PC-3 (cell line): ENCODE measurements around the gene ZNF638.

Source experiments
- EZH2phosphoT487 ChIP-seq: fragments of 300-600 bp; sonication (generic); IDR thresholded peaks from 2 replicates; pipeline ENCODE4 v1.6.1; 2018; ENCODE audit warnings: mild to moderate bottlenecking, antibody characterized with exemption, low read length, borderline replicate concordance
- TF ChIP-seq, protein P1 (sequence below): fragments of 300-600 bp; sonication (generic); conservative IDR thresholded peaks from 2 replicates; pipeline ENCODE4 v1.5.1; 2017; ENCODE audit warnings: antibody characterized with exemption, low read depth, mild to moderate bottlenecking, low read length

DNA sequence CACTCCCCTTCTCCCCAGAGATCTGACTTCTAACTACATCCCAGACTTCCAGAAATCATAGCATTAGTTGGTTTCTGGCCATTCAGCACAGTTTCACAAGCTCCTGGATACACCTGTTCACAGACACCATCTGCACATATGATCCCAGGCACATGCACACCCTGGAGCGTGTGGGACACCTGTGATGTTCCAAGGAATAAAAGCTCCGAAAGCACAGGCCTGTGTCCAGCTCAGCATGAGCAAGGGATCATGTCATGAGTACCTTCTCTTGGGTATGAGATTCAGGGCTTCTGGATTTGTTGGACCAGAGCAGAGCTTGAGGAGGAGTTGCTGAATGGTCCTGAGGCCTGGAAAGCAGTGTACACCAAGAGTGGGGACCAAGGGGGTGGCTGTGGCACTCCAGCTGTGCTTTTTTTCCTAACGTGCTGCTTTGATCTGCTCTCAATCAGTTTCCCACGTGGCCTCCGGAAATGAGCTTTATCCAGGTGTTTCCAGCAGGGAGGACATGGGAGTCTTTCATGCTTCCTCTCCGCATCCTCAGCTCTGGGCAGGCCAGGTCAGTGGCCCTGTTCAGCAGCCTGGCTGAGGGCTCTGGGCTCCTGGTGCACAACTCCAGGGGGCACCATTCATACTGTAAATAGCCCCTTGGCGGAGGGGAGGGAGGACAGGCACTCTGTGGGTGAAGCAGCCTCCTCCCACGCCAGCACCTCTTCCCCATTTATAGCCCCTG lies 123.6 kb downstream of the ZNF638 start:
- TF ChIP-seq, protein P1, sequence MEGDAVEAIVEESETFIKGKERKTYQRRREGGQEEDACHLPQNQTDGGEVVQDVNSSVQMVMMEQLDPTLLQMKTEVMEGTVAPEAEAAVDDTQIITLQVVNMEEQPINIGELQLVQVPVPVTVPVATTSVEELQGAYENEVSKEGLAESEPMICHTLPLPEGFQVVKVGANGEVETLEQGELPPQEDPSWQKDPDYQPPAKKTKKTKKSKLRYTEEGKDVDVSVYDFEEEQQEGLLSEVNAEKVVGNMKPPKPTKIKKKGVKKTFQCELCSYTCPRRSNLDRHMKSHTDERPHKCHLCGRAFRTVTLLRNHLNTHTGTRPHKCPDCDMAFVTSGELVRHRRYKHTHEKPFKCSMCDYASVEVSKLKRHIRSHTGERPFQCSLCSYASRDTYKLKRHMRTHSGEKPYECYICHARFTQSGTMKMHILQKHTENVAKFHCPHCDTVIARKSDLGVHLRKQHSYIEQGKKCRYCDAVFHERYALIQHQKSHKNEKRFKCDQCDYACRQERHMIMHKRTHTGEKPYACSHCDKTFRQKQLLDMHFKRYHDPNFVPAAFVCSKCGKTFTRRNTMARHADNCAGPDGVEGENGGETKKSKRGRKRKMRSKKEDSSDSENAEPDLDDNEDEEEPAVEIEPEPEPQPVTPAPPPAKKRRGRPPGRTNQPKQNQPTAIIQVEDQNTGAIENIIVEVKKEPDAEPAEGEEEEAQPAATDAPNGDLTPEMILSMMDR, result no peak
- no peak for TF ChIP-seq EZH2phosphoT487
